ENCODE data around the gene SFTPA1. TPM values are rescaled to one million over a fixed set of nuclear protein-coding genes. Genes with fewer than 3 reads are reported as not detected.
"Not testable (repeated sequence)": the region's sequence is repeated elsewhere in the genome, so short reads cannot be mapped to it uniquely, and the experiment has no call there.

Gene SFTPA1
- not detected for total RNA-seq

DNA sequence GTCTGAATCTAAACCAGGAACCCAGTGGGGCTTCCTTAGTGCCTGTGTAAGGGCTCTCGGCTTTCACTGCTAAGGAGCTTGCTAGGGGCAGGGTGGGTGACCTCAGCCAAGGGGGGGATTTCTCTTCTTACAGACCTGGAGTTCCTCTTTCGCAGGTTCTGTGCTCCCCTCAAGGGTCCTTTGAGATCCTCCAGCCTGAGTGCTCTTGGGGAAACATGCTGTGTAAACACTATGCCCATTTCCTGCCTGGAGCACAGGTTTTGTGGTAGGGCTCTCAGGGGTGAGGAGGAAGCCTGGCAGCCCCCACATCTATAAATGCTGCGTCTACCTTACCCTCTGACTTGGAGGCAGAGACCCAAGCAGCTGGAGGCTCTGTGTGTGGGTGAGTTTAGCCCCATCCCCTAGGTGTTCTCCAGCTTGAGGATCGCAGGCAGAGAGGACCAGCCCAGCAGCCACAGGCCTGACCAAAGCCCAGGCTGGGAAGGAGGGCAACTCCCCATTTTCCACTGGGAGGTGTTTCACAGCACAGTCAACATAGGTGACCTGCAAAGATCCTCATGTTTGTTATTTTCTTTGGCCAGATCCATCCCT lies at the start of gene SFTPA1:
SFTPA1 (plus strand) TSS at position 339 of the 591 bp plus-strand sequence. CDS start 887 bp downstream, outside the sequence.
- no peaks in the 10 kb centered on the region for H3K4me1 ChIP-seq
- TF ChIP-seq, protein P1, sequence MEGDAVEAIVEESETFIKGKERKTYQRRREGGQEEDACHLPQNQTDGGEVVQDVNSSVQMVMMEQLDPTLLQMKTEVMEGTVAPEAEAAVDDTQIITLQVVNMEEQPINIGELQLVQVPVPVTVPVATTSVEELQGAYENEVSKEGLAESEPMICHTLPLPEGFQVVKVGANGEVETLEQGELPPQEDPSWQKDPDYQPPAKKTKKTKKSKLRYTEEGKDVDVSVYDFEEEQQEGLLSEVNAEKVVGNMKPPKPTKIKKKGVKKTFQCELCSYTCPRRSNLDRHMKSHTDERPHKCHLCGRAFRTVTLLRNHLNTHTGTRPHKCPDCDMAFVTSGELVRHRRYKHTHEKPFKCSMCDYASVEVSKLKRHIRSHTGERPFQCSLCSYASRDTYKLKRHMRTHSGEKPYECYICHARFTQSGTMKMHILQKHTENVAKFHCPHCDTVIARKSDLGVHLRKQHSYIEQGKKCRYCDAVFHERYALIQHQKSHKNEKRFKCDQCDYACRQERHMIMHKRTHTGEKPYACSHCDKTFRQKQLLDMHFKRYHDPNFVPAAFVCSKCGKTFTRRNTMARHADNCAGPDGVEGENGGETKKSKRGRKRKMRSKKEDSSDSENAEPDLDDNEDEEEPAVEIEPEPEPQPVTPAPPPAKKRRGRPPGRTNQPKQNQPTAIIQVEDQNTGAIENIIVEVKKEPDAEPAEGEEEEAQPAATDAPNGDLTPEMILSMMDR (IDR thresholded peaks at IDR 0.05): no peak
- H3K36me3 ChIP-seq: no peaks in the 10 kb centered on the region
- H3K9me3 ChIP-seq: no peaks in the 10 kb centered on the region
- H3K4me3 ChIP-seq: no peak within 1 kb of the TSS
- H3K27me3 ChIP-seq: no peaks in the 10 kb centered on the region
- H3K27ac ChIP-seq: no peak within 1 kb of the TSS
- no peak for DNase-seq (ENCODE audit: low spot score)

DNA sequence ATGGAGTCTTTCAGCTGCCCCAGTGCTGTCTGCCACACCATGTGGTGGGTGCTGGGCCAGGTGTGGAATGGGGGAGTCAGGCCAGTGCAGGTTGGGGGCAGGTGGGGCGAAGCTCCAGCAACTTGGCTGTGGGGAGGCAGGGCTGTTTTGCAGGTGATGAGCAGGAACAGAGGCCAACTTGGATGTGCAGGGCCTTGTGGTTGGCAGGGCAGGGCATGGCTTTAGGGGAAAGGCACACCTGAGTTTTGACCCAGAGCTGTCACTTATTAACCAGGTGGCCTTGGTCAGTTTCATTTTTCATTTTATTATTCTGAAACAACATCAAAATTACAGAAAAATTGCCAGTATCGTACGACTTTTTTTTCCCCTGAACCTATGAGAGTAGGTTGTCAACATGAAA lies 49.5 kb upstream of the SFTPA1 start:
- TF ChIP-seq, protein P1 (IDR thresholded peaks at IDR 0.05): no peak
- Histone ChIP-seq H3K9me3 (no peaks in the 10 kb centered on the region), H3K36me3 (no peaks in the 10 kb centered on the region), H3K4me1 (no peaks in the 10 kb centered on the region), H3K4me3 (no peak overlapping the region), H3K27ac (no peak overlapping the region), H3K27me3 (no peaks in the 10 kb centered on the region)
- DNase-seq (ENCODE audit: low spot score): no peak

DNA sequence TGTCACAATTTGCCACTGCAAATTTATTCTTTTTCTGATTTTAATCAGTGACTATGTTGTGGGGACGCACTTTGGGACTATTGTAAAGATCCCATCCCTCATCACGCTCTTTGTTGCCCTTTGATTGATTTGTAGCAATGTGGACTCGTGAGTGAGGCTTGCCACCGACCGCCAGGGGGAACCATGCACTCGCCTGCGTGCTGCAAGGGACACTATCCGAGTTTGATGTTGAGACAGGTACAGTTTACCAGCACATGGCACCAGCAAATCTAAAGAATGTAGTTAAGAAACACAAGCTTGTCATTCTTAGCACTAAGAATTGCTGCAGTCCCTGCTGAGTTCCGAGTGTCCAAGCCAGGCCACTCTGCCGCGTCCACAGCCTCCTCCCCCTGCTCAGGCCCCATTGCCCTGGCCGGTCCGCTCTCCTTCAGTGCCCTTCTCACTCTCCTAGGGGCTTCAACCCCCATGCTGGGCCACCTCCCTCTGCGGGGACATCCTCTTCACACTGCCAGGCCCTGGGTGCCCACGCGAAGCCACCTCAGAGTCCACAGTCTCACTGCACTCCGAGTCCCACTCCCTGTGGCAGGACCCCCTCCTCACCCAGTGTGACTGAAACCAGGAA lies 48.5 kb upstream of the SFTPA1 start:
- Histone ChIP-seq H3K9me3 (no peaks in the 10 kb centered on the region), H3K27me3 (no peaks in the 10 kb centered on the region), H3K36me3 (no peaks in the 10 kb centered on the region), H3K4me1 (no peaks in the 10 kb centered on the region), H3K4me3 (no peak overlapping the region), H3K27ac (no peak overlapping the region)
- no peak for DNase-seq (ENCODE audit: low spot score)
- TF ChIP-seq, protein P1 (IDR thresholded peaks at IDR 0.05): peak; percentile 70 to 82

DNA sequence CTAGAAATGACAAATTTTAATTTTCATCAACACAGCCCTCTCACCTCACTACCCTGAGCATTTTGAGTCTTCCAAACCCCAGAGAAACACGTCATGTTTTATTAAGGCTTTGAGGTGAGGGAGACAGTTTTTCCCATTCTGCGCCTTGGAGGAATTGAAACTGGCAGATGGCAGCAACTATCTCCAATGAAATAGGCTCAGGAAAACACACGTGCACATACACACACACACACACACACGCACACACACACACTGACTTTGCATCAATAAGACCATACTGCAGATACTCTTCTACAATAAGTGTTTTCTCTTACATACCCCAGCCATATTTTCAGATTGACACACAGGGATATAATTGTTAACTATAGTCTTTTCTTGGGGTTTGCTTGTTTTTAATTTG lies 47.3 kb upstream of the SFTPA1 start:
- TF ChIP-seq, protein P1 (IDR thresholded peaks at IDR 0.05): no peak
- H3K4me1 ChIP-seq: no peaks in the 10 kb centered on the region
- no peaks in the 10 kb centered on the region for H3K36me3 ChIP-seq
- H3K27me3 ChIP-seq: no peaks in the 10 kb centered on the region
- no peak for DNase-seq (ENCODE audit: low spot score)
- no peak overlapping the region for H3K4me3 ChIP-seq
- no peak overlapping the region for H3K27ac ChIP-seq
- no peaks in the 10 kb centered on the region for H3K9me3 ChIP-seq

DNA sequence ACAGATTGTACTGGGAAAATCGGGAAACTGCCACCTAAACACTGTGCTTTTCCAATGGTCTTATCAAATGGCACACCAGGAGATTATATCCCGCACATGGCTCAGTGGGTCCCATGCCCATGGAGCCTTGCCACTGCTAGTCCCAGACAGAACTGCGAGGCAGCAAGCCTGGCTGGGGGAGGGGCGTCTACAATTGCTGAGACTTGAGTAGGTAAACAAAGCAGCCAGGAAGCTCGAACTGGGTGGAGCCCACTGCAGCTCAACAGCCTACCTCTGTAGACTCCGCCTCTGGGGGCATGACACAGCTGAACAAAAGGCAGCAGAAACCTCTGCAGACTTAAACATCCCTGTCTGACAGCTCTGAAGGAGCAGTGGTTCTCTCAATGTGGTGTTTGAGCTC lies 40.1 kb upstream of the SFTPA1 start:
- H3K27ac ChIP-seq; H3K36me3 ChIP-seq; H3K4me1 ChIP-seq; DNase-seq (ENCODE audit: low spot score); H3K27me3 ChIP-seq; H3K4me3 ChIP-seq; H3K9me3 ChIP-seq: not testable (repeated sequence)

DNA sequence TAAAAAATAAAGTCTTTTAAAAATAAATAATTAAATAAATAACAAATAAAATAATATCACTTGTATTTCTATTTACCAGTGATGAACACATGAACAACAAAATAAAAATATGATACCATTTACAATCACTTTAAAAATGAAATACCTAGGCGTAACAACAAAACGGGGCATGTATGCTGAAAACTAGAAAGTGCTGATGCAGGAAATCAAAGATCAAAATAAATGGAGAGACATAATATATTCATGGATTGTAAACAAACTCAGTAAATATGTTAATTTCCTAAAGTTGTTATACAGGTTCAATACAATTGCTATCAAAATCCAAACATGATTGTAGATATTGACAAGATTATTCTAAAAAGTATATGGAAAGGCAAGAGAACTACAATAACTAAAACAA lies 31.4 kb upstream of the SFTPA1 start:
- no peaks in the 10 kb centered on the region for H3K4me1 ChIP-seq
- no peak for DNase-seq (ENCODE audit: low spot score)
- TF ChIP-seq, protein P1 (IDR thresholded peaks at IDR 0.05): no peak
- no peaks in the 10 kb centered on the region for H3K9me3 ChIP-seq
- no peak overlapping the region for H3K27ac ChIP-seq
- no peaks in the 10 kb centered on the region for H3K36me3 ChIP-seq
- no peaks in the 10 kb centered on the region for H3K27me3 ChIP-seq
- no peak overlapping the region for H3K4me3 ChIP-seq

Measured in right atrium auricular region (tissue), 2 donors.